HG03571 (cell line): Measurements from ENCODE around the gene PRUNE2.
"Not testable (repeated sequence)": the region's sequence is repeated elsewhere in the genome, so short reads cannot be mapped to it uniquely, and the experiment has no call there.

Experiments
- ATAC-seq: cut with Tn5 transposase; IDR thresholded peaks from one replicate; pipeline ENCODE4 v1.9.1; 2021; ENCODE audit not compliant: unreplicated experiment

Gene PRUNE2

DNA sequence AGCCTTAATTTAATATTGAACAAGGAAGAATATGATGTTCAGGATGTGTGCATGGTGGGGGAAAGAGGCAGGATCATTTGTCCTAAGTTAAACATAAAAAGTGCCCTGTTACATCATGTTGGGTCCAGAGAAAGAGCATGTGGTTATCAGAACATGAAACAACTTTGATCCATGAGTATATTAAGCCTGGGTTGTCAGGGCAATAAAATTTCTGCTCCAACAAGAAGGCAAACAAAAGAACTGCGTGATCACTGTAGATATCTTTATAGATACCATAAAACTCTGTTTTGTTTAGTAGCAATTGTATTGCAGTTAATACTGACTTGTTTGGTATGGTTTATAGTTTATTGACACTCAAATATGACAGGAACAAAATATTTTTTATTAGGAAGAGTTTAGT is 106.4 kb downstream of the PRUNE2 start:
- no peak for ATAC-seq

DNA sequence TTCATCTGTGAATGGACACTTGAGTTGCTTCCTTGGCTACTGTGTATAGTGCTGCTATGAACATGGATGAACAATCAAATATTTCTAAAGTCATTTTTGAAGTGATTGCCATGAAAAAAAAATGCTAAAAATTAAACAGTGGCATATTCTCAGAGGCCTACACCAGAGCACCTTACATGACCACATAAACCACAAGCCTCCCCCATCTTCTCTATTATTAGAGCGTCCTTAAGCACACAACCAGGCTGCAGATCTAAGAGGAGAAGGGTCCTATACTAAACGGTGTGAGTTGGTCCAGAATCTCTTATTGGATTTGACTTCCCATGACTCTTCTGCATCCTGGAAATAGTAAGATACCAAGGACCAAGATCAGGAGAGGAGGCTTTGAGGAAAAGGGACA is 107.4 kb downstream of the PRUNE2 start:
- no peak for ATAC-seq

DNA sequence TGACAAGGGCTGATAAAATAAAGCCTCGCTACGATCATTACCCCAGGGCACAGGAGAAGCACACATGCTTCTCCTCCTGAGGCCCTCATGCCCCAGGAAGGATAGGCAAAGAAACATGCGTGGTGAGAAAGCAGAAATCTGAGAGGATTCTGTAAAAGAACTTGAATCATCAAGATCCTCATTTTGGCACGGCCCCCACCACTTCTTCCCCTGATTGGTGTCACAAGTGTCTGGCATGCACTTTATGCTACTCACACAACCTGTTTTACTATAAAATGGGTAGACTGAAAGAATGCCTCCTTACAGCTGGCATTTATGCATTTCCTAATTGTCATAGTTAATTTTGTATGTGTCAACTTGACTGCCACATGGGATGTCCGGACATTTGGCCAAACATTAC is 109.6 kb downstream of the PRUNE2 start:
- no peak for ATAC-seq

DNA sequence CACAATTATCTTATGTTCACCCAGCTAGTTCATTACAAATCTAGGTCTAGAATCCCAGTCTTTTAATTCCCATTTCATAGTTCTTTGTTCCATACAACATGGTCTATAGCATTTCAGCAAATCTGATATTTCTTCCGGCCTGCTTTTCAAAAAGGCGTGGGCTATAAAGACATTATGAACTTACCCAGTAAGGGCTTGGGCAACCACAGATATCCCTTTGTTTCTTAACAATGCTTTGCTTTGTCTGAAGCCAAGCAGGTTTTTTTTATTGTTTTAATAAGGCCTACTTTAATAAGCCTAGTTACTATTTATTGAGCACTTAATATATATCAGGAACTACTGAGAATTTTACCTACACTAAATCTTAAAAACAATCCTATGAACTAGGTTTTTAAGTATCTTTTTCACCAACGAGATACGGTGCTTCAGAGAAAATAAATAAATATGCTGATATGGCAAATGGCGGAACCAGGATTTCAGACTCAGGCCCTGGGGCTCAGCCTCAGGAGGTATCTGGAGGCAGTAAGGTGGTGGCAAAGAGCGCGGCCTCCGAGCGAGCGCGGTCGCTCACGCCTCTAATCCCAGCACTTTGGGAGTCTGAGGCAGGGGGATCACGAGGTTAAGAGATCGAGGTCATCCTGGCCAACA is 112.0 kb downstream of the PRUNE2 start:
- ATAC-seq: no peak

DNA sequence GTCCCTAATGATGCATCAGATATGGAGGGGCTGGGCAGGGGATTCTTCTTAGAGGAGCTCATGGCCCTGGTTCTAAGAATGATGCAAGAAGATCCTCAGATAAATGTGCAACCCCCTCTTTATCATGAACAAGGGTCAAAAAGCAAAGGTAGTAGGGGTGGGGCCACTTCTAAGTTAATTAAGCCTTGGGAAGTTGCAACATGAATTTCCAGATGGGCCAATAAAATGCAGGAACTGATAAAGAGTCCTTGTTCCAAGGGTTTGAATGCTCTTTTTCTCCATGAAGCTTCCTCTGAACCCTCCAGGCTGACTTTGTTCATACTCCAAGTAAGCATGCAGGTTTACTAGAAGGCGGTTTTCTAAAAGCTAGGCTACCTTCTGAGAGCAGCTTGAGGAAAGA is 116.1 kb downstream of the PRUNE2 start:
- ATAC-seq: no peak

DNA sequence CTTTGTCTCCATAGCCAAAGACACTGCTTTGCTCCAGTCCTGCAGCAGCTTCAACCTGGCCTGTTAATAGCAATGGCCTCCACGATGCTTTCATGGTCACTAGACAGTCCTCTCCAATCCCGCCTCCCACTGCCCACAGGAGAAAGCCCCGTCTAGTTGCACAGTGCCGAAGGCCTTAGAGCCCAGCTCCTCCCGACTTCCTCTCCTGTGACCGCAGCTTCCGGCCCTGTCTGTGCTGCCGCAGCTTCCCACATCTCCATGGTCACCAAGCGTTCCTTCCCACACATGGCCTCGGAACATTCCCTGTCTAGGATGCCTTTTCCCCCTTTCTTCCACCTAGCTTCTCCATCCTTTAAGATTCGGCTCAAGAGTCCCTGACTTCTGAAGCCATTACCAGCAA is 118.2 kb downstream of the PRUNE2 start:
- ATAC-seq: no peak

DNA sequence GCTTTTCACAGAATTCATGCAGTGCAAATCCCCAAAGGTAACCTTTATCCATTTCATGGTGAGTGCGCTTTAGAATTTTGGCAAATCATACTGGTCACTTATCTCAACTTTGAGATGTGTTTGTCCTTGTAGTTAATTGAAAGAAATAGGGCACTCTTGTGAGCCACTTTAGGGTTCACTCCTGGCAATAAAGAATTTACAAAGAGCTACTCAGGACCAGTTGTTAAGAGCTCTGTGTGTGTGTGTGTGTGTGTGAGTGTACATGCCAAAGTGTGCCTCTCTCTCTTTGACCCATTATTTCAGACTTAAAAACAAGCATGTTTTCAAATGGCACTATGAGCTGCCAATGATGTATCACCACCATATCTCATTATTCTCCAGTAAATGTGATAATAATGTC is 120.4 kb downstream of the PRUNE2 start:
- ATAC-seq: no peak

DNA sequence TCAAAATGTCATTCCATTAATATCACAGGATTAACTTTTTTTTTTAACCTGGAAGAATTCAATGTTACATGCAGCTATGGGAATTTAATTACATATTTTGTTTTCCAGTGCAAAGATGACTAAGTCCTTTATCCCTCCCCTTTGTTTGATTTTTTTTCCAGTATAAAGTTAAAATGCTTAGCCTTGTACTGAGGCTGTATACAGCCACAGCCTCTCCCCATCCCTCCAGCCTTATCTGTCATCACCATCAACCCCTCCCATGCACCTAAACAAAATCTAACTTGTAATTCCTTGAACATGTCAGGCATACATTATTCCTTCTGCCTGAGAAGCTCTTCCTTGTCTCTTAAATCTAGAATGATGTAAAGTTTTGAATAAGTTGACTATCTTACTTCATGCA is 121.0 kb downstream of the PRUNE2 start:
- ATAC-seq: no peak

DNA sequence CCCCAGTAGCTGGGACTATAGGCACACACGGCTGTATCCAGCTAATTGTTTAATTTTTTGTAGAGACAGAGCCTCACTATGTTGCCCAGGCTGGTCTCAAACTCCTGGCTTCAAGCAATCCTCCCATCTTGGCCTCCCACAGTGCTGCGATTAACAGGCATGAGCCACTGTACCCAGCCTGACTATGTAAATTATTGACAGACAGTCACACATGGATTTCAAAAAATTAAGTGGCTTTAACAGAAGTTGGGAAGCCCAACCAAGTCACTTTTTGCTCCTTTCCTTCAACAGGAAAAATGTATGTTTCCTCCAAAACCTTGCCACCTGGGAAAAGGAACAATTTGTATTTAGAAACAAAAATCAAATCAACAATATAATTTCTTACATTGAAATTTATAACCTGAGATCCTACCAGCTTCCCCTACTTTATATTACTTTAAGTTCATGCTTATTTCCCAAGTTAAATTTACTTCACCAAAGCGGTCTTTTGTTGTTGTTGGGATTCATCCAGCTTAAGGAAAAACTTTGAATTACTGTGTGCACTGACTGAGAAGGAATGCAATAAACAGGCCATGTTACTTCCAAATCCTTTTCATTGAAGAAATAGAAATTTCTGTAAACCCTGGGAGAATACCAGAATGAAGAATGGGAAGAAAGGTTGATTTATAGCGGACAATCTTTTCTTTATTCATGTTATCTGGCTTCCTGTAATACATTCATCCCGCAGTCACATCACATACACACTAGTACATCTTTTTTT is 133.0 kb downstream of the PRUNE2 start:
- no peak for ATAC-seq

DNA sequence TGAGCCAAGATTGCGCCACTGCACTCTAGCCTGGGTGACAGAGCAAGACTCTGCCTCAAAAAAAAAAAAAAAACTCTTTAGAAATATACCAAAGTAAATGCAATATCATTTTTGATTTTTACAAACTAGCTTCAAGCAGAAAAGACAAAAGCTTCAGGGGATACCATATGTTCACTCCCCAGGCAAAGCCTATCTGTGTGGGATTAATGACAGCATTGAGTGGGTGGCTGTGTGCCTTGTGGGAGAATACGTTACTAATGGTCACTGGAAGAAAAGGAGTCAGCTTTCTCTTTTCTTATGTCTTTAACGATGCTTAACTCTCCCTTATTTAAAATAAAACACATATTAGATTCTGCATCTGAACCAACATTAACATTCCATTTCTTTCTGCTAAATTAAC is 139.8 kb downstream of the PRUNE2 start:
- ATAC-seq: no peak

DNA sequence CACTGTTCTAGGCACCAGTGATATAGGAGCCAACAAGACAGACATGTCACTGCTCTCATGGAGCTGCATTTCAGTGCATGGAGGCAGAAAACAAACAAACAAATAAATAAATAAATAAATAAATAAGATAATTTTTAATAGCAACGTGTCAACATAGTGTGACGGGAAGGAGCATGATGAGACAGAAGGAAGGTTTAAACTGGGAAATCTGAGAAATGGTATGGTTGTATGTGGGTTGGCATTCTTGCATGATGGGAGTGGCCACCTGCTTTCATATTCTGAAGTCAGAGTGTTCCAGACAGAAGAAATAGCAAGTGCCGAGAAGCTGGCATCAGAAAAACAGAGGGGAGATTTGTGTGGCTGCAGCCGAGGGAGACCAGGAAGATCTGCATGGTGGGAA is 141.8 kb downstream of the PRUNE2 start, which contains the start of gene PCA3:
Gene PCA3 (plus strand): TSS at position 301 of the 400 bp plus-strand sequence.
- no peak for ATAC-seq

DNA sequence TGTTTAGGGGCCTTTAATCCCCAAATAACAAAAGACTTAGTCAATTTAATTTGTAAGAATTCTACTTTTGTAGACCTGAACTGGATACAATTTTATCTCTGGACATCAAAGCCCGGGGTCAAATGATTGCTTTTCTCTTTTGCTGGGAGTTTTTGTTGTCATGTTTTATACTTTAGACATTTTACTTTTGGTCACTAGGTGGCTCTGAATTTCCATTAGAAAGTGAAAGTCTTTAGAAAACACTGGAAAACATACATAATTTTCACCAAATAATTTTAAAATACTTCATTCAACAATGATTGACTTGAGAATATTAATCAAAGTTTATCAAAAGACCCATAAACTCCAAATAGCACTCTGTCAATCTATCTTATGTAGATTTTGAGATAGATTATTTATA is 144.5 kb downstream of the PRUNE2 start:
- no peak for ATAC-seq

DNA sequence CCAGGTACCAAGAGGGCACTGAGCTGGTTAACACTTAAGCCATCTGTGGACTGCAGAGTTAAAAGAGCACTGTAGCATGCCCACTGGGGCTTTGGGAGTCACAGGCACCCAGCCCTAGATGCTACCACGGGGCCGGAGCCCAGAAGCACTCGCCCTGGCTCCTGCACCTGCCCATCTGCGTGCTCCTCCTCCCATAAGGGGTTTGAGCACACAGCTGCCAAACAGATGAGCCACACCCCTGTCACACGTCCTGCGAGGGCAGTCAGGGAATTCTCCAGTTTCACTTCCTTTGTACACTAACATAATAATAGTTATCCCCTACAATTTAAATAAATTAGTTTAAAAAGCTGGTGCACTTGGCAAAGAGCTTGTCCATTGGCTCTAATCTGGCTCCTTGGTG is 146.2 kb downstream of the PRUNE2 start:
- no peak for ATAC-seq

DNA sequence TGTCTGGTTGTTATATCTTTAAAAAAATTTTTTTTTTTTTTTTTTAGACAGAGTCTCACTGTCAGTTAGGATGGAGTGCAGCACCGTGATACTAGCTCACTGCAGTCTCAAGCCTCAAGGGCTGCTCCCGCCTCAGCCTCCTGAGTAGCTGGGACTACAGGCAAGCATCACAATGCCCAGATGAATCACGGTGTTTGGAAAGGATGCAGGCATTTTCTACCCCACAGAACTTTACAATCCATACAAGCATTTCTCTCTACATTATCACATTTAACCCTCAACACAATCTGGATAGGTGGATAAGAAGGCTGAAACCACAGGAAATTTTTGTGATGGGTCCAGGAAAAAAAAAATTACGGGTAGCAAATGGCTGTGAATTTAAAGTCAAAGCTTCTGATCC is 147.4 kb downstream of the PRUNE2 start:
- no peak for ATAC-seq

DNA sequence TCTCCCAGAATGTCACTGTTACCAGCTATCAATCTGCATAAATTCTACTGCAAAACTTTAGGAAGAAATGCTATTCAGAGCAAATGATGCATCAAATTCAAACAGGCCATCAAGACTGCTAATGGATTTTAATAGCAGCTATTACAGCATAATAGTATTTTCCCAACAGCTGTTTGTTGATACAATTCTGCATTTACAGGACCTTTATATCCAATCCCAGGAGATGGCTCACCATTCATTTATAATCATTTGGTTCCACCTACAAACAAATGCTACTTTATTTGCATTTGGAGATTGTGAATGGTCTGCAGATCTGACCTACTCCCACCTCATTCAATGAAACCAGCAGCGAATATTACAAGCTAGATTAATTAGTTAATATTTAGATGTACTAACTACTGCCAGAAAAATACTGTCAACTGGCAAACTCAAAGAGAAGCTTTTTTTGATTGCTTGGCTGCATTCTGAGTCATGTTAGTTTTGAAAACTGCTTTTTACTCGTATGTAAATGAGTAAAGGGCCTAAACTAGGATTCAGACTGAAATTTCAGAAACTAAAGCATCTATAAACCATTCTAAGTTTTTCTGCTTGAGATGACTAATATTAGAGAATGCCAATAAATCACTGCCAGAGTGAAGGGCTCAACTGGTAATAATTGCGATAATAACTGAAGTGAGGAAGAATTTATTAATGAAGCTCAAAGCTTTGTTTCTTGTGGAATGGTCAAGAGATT is 148.8 kb downstream of the PRUNE2 start:
- ATAC-seq: no peak

DNA sequence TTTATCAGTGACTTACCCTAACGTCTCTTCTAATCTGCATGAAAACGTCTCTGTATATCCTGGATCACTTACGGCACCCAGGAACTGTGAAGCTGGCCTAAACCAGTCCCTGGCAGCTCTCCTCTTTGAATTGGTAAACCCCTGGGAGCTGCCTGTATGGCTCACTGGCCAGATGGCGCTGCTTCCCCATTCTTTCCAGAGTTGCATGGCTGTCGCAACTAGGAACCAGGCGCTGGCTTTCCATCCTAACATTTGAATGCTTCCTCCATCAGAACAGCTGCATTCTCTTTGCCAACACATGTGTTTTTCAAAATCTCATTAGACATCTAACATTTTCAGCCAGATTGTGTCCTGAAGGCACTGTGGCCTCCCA is 149.7 kb downstream of the PRUNE2 start:
- ATAC-seq: no peak

DNA sequence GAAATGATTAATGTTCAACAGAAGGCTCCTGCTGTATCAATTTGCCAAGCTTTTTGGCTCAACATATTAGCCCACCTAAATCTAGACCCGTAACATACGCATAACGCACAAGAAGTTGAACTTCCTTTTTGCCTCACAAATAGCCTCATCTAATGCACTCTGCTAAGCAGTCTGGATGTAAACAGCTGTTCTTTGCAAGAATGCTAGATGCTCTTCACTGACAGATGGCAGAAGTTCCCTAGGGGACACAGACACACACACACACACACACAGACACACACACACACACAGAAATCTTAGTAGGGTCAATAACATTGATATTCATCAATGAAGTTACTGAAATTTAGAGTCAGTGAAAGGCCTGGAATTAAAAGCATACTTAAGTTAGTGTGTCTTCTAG is 154.9 kb downstream of the PRUNE2 start:
- ATAC-seq: no peak

DNA sequence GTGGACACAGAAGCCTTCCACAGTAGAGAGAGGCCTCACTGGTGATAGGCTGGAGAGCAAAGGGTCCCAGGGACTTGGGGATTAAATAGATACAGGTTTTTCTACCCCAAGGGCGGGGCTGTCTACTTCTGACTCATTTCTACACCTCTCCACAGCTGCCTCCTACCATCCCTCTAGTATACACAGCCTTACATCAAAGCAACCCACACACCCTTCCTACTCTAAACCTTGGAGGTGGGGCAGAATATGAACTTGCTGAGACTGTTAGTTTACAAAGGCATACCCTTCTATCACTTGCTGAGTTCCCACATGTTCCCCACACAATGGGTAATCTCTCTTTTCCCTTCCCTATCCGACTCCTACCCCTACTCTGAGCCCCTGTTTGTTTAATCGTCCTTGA is 161.6 kb downstream of the PRUNE2 start:
- ATAC-seq: no peak

DNA sequence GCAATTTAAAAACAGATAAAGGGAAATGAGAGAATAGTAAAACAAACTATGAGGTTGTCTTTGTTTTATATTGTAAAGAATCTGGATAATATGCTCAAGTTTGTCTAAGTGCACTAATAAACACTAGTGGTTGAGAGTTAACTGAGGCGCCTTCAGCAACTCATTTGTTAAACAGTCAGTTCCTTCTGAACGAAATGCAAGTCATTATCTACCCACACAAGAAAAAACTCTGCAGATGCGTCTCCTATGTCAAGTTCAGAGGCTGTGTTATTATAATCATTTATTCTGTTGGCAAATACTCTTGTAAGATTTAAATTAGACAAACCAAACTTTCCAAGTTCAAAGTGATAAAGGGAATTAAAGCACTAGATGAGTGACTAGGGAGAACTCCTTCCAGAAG is 162.0 kb downstream of the PRUNE2 start:
- ATAC-seq: no peak

DNA sequence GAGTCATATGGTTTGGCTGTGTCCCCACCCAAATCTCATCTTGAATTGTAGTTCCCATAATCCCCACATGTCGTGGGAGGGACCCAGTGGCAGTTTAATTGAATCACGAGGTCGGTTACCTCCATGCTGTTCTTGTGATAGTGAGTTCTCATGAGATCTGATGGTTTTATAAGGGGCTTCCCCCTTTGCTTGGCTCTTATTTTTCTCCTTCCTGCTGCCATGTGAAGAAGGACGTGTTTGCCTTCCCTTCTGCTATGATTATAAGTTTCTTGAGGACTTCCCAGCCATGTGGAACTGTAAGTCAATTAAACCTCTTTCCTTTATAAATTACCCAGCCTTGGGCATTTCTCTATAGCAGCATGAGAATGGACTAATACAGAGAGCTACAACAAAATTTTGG is 163.0 kb downstream of the PRUNE2 start:
- ATAC-seq: not testable (repeated sequence)

DNA sequence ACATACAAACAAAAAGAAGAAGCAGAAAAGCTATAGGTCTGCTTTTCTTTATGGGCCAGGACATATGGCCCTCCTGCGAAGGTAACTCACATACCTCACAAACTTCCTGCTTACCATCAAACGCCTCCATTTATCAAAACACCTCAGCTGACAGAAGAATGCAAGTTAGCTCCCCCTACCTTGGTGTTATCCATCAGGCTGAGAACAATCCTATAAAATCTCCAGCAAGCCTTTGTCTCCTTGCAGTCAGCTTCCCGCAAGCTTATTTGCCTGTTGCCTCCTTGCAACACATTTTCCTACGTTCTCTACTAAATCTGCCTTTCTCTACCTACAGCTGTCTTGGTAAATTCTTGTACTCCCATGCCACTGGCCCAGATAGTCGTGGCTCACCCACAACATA is 164.4 kb downstream of the PRUNE2 start:
- no peak for ATAC-seq

DNA sequence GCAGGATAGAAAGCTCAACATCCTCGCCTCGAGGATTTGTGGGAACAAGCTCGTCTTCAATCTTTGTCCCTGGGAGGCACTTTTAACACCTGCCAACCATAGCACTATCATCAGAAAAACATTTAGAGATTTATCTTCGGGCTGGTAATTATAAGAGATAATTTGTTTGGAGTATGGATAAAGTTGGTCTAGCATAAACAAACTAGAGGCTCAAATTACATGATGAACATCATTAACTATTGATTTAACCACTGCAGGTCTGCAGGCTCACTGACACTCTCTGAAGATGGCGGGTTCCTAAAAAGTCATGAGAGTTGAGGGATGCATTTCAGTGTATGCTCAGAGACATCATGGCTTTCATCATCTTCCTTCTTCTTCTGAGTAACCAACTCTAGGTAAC is 167.5 kb downstream of the PRUNE2 start:
- ATAC-seq: no peak
